ENCODE measurements around the gene ABL2. TPM values are rescaled to one million over a fixed set of nuclear protein-coding genes. Genes with fewer than 3 reads are reported as not detected.

The ABL2 gene
- total RNA-seq, 1 experiment from 2014 or later, result 38.3 TPM

GRCh38 chr1:179177615-179178014 is 51.9 kb downstream of the ABL2 start:
- TF ChIP-seq REST (IDR thresholded peaks at IDR 0.05; ENCODE audit: insufficient read depth in 1 of 2, low read depth in 2 of 2, low read length in 1 of 2) (no peak), CTCF (IDR thresholded peaks at IDR 0.05) (no peak), TCF7L2 (IDR thresholded peaks at IDR 0.05; ENCODE audit: low read depth, low read length) (no peak), POLR2AphosphoS5 (IDR thresholded peaks at IDR 0.05; ENCODE audit: low read depth, low read length) (no peak), SIN3A (IDR thresholded peaks at IDR 0.05; ENCODE audit: borderline replicate concordance, insufficient read depth, low read depth, low read length) (no peak)
- ChIA-PET POLR2A (no interaction called here), CTCF (no interaction called here)
- H3K27me3 ChIP-seq (ENCODE audit: control insufficient read depth, insufficient read depth, low read length), result no peaks in the 10 kb centered on the region
- H3K4me1 ChIP-seq (ENCODE audit: control insufficient read depth, insufficient read depth, low read length), result no peaks in the 10 kb centered on the region
- no TSS peak for BruUV-seq (replicated peaks)
- H3K9me3 ChIP-seq (ENCODE audit: control insufficient read depth, insufficient read depth, low read depth, low read length), result no peaks in the 10 kb centered on the region
- no peak overlapping the region for H3K27ac ChIP-seq (ENCODE audit: low read length)
- H3K36me3 ChIP-seq (ENCODE audit: control insufficient read depth, insufficient read depth, low read length), result no peaks in the 10 kb centered on the region
- in situ Hi-C loops (cut with HindIII; ENCODE audit: low pct_unique_long_range_greater_than_20kb, low sequenced_read_pairs), result no loop called here
- H3K4me3 ChIP-seq (ENCODE audit: low read depth in 2 of 2, low read length in 2 of 2), result no peak overlapping the region
- intact Hi-C loops (cut with micrococcal nuclease; ENCODE audit: unreplicated experiment), result no loop called here
- DNase-seq (ENCODE audit: low read depth, low spot score), result no peak
- ATAC-seq, result no peak

- H3K27ac ChIP-seq (ENCODE audit: low read length), result no peak overlapping the region
- DNase-seq (ENCODE audit: low read depth, low spot score), result no peak
These were observed 52.3 kb downstream of the ABL2 start for GRCh38 chr1:179177182-179177581.

More at GRCh38 chr1:179177182-179177581, 52.3 kb downstream of the ABL2 start:
- ChIA-PET CTCF (no interaction called here), POLR2A (no interaction called here)
- Histone ChIP-seq H3K4me3 (ENCODE audit: low read depth in 2 of 2, low read length in 2 of 2) (no peak overlapping the region), H3K9me3 (ENCODE audit: control insufficient read depth, insufficient read depth, low read depth, low read length) (no peaks in the 10 kb centered on the region), H3K36me3 (ENCODE audit: control insufficient read depth, insufficient read depth, low read length) (no peaks in the 10 kb centered on the region), H3K27me3 (ENCODE audit: control insufficient read depth, insufficient read depth, low read length) (no peaks in the 10 kb centered on the region), H3K4me1 (ENCODE audit: control insufficient read depth, insufficient read depth, low read length) (no peaks in the 10 kb centered on the region)
- ATAC-seq, result no peak
- no TSS peak for BruUV-seq (replicated peaks)
- intact Hi-C loops (cut with micrococcal nuclease; ENCODE audit: unreplicated experiment) (no loop called here), in situ Hi-C loops (cut with HindIII; ENCODE audit: low pct_unique_long_range_greater_than_20kb, low sequenced_read_pairs) (no loop called here)
- TF ChIP-seq SIN3A (IDR thresholded peaks at IDR 0.05; ENCODE audit: borderline replicate concordance, insufficient read depth, low read depth, low read length), result no peak
- TF ChIP-seq TCF7L2 (IDR thresholded peaks at IDR 0.05; ENCODE audit: low read depth, low read length), result no peak
- TF ChIP-seq REST (IDR thresholded peaks at IDR 0.05; ENCODE audit: insufficient read depth in 1 of 2, low read depth in 2 of 2, low read length in 1 of 2), result no peak
- no peak for TF ChIP-seq POLR2AphosphoS5 (IDR thresholded peaks at IDR 0.05; ENCODE audit: low read depth, low read length)
- no peak for TF ChIP-seq CTCF (IDR thresholded peaks at IDR 0.05)

Data from Panc1 (cell line).